ENCODE data around the gene GRM1.
"Not testable (repeated sequence)": the region's sequence is repeated elsewhere in the genome, so short reads cannot be mapped to it uniquely, and the experiment has no call there.

GRM1 gene

GRCh38 chr6:146200176-146200575 is 171.3 kb downstream of the GRM1 start:
- no peak for DNase-seq

GRCh38 chr6:146202570-146202969 is 173.7 kb downstream of the GRM1 start:
- DNase-seq, result no peak

GRCh38 chr6:146209942-146210341 is 181.1 kb downstream of the GRM1 start:
- DNase-seq, result no peak

GRCh38 chr6:146210406-146211083 is 181.7 kb downstream of the GRM1 start:
- DNase-seq, result no peak

GRCh38 chr6:146211646-146212045 is 182.8 kb downstream of the GRM1 start:
- DNase-seq, result no peak

- no peak for DNase-seq
These were observed 183.9 kb downstream of the GRM1 start for GRCh38 chr6:146212781-146213180.

GRCh38 chr6:146219101-146219500 is 190.2 kb downstream of the GRM1 start:
- DNase-seq, result no peak

- no peak for DNase-seq
These were observed 195.6 kb downstream of the GRM1 start for GRCh38 chr6:146224449-146224848.

GRCh38 chr6:146224988-146225387 is 196.1 kb downstream of the GRM1 start:
- no peak for DNase-seq

- DNase-seq, result no peak
These were observed 211.5 kb downstream of the GRM1 start for GRCh38 chr6:146240322-146240721.

- no peak for DNase-seq
These were observed 211.9 kb downstream of the GRM1 start for GRCh38 chr6:146240807-146241206.

GRCh38 chr6:146243646-146244045 is 214.8 kb downstream of the GRM1 start:
- DNase-seq, result not testable (repeated sequence)

- no peak for DNase-seq
These were observed 215.8 kb downstream of the GRM1 start for GRCh38 chr6:146244630-146245143.

- DNase-seq, result no peak
These were observed 217.2 kb downstream of the GRM1 start for GRCh38 chr6:146246028-146246427.

- no peak for DNase-seq
These were observed 224.8 kb downstream of the GRM1 start for GRCh38 chr6:146253691-146254090.

GRCh38 chr6:146258206-146258605 is 229.3 kb downstream of the GRM1 start:
- no peak for DNase-seq

GRCh38 chr6:146260886-146261285 is 232.0 kb downstream of the GRM1 start:
- DNase-seq, result no peak

- DNase-seq, result no peak
These were observed 236.2 kb downstream of the GRM1 start for GRCh38 chr6:146265056-146265455.

- no peak for DNase-seq
These were observed 238.6 kb downstream of the GRM1 start for GRCh38 chr6:146267447-146267846.

- DNase-seq, result no peak
These were observed 239.1 kb downstream of the GRM1 start for GRCh38 chr6:146267946-146268345.

GRCh38 chr6:146269482-146269881 is 240.6 kb downstream of the GRM1 start:
- DNase-seq, result no peak

GRCh38 chr6:146271163-146271562 is 242.3 kb downstream of the GRM1 start:
- DNase-seq, result not testable (repeated sequence)

- DNase-seq, result no peak
These were observed 244.6 kb downstream of the GRM1 start for GRCh38 chr6:146273490-146273889.

- no peak for DNase-seq
These were observed 248.3 kb downstream of the GRM1 start for GRCh38 chr6:146277142-146277541.
